D721Med (cell line): ENCODE data around the gene MB21D2.

Experiments
- DNase-seq: peaks from one replicate; pipeline ENCODE4 v3.0.0; 2011; ENCODE audit warnings: low spot score; ENCODE audit not compliant: insufficient read length
- FAIRE-seq: peaks from 2 replicates; lab custom pipeline; 2011; peaks lifted over from hg19 to GRCh38; lab: Jason Lieb, UNC
- TF ChIP-seq, protein P1 (sequence below): IDR thresholded peaks from 2 replicates; pipeline ENCODE4 v1.5.1; 2012; ENCODE audit warnings: mild to moderate bottlenecking, control low read depth; ENCODE audit not compliant: insufficient read depth; ENCODE audit errors: missing control alignments

MB21D2 gene

GRCh38 chr3:192848371-192849233 lies 69.1 kb downstream of the MB21D2 start:
- TF ChIP-seq, protein P1, sequence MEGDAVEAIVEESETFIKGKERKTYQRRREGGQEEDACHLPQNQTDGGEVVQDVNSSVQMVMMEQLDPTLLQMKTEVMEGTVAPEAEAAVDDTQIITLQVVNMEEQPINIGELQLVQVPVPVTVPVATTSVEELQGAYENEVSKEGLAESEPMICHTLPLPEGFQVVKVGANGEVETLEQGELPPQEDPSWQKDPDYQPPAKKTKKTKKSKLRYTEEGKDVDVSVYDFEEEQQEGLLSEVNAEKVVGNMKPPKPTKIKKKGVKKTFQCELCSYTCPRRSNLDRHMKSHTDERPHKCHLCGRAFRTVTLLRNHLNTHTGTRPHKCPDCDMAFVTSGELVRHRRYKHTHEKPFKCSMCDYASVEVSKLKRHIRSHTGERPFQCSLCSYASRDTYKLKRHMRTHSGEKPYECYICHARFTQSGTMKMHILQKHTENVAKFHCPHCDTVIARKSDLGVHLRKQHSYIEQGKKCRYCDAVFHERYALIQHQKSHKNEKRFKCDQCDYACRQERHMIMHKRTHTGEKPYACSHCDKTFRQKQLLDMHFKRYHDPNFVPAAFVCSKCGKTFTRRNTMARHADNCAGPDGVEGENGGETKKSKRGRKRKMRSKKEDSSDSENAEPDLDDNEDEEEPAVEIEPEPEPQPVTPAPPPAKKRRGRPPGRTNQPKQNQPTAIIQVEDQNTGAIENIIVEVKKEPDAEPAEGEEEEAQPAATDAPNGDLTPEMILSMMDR = no peak
- no peak for DNase-seq
- no peak for FAIRE-seq

DNA sequence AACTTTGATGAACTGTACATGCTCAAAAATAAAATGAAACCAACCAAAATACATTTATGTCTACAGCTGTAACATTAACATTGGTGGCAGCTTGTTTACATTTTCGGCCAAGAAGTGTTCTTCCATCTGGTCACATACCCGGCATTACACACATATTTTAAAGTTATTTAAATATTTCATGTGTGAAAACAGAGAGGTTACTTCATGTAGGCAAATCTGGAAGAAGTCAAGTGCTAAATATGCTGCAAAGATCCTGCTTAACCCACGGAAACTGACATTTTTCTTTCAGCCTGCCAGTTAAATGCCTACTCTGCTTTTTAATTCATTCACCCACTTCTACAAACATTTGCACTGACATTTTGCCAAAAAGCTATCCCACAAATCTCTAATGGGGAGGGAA lies 69.7 kb downstream of the MB21D2 start:
- no peak for FAIRE-seq
- DNase-seq = no peak
- TF ChIP-seq, protein P1 = no peak

- FAIRE-seq (no peak), DNase-seq (no peak)
- TF ChIP-seq, protein P1 = no peak
Observed at GRCh38 chr3:192845526-192845855, 72.2 kb downstream of the MB21D2 start.

- FAIRE-seq = no peak
- TF ChIP-seq, protein P1 = no peak
- no peak for DNase-seq
Observed at GRCh38 chr3:192844836-192845525, 72.7 kb downstream of the MB21D2 start.

- FAIRE-seq (no peak), DNase-seq (no peak)
- TF ChIP-seq, protein P1 = no peak
Observed at GRCh38 chr3:192844486-192844765, 73.2 kb downstream of the MB21D2 start.

GRCh38 chr3:192843723-192844485 lies 73.8 kb downstream of the MB21D2 start:
- DNase-seq = no peak
- FAIRE-seq = no peak

More at GRCh38 chr3:192843723-192844485, 73.8 kb downstream of the MB21D2 start:
- TF ChIP-seq, protein P1 = no peak
